GM19035 (cell line): ENCODE data around the gene STUB1.

Experiments
- ATAC-seq: cut with Tn5 transposase; IDR thresholded peaks from one replicate; pipeline ENCODE4 v1.9.1; 2021; ENCODE audit not compliant: unreplicated experiment

Gene STUB1

GRCh38 chr16:693766-694165 is 13.6 kb downstream of the STUB1 start:
- ATAC-seq: no peak

GRCh38 chr16:694187-694862 is 14.1 kb downstream of the STUB1 start:
- no peak for ATAC-seq

GRCh38 chr16:694863-695354 is 14.7 kb downstream of the STUB1 start:
- no peak for ATAC-seq

GRCh38 chr16:695355-696089 is 15.3 kb downstream of the STUB1 start:
- no peak for ATAC-seq

GRCh38 chr16:698911-699671 is 18.9 kb downstream of the STUB1 start:
- no peak for ATAC-seq

GRCh38 chr16:700684-701584 is 20.7 kb downstream of the STUB1 start:
- ATAC-seq: no peak

GRCh38 chr16:702341-702740 is 22.1 kb downstream of the STUB1 start:
- ATAC-seq: no peak

GRCh38 chr16:703406-703805 is 23.2 kb downstream of the STUB1 start:
- no peak for ATAC-seq

GRCh38 chr16:704047-704446 is 23.8 kb downstream of the STUB1 start:
- no peak for ATAC-seq

GRCh38 chr16:704552-705380 is 24.6 kb downstream of the STUB1 start:
- no peak for ATAC-seq

- no peak for ATAC-seq
Observed at GRCh38 chr16:705431-706188, 25.4 kb downstream of the STUB1 start, which contains the start of gene FBXL16. TSS of gene FBXL16 (minus strand) at chr16:705801. CDS start at chr16:697405, 8,396 bp downstream.

- no peak for ATAC-seq
Observed at GRCh38 chr16:706189-707061, 26.2 kb downstream of the STUB1 start.

GRCh38 chr16:707062-707538 is 26.9 kb downstream of the STUB1 start:
- no peak for ATAC-seq

GRCh38 chr16:708019-708418 is 27.8 kb downstream of the STUB1 start:
- ATAC-seq: no peak

- ATAC-seq: no peak
Observed at GRCh38 chr16:708959-709358, 28.7 kb downstream of the STUB1 start.

- no peak for ATAC-seq
Observed at GRCh38 chr16:709566-710499, 29.6 kb downstream of the STUB1 start.
